GM19328 (cell line): ENCODE data around the gene TMEM143.
"Not testable (repeated sequence)": the region's sequence is repeated elsewhere in the genome, so short reads cannot be mapped to it uniquely, and the experiment has no call there.

Source experiments
- ATAC-seq: cut with Tn5 transposase; IDR thresholded peaks from one replicate; pipeline ENCODE4 v1.9.1; 2021; ENCODE audit warnings: mild to moderate bottlenecking, moderate library complexity; ENCODE audit not compliant: unreplicated experiment

Gene TMEM143

GRCh38 chr19:48363810-48364597, at the start of gene TMEM143, which contains the start of gene SYNGR4:
Gene TMEM143 (minus strand): TSS chr19:48363940. CDS start chr19:48363920, 20 bp downstream.
Gene SYNGR4 (plus strand): TSS chr19:48364367. CDS start chr19:48365843, 1,476 bp downstream.
- peak; percentile 83 for ATAC-seq

GRCh38 chr19:48405850-48406249, 42.1 kb upstream of the TMEM143 start:
- no peak for ATAC-seq

GRCh38 chr19:48405010-48405659, 41.4 kb upstream of the TMEM143 start:
- no peak for ATAC-seq

GRCh38 chr19:48403606-48404005, 39.9 kb upstream of the TMEM143 start:
- ATAC-seq: no peak

GRCh38 chr19:48401287-48401686, 37.5 kb upstream of the TMEM143 start:
- ATAC-seq: no peak

- ATAC-seq: no peak
Observed at GRCh38 chr19:48400018-48400742, 36.4 kb upstream of the TMEM143 start.

GRCh38 chr19:48398375-48399235, 34.9 kb upstream of the TMEM143 start:
- peak; percentile 49 for ATAC-seq

GRCh38 chr19:48398102-48398374, 34.3 kb upstream of the TMEM143 start:
- ATAC-seq: no peak

GRCh38 chr19:48397263-48398101, 33.7 kb upstream of the TMEM143 start:
- no peak for ATAC-seq

- no peak for ATAC-seq
Observed at GRCh38 chr19:48396824-48397176, 33.1 kb upstream of the TMEM143 start.

- no peak for ATAC-seq
Observed at GRCh38 chr19:48396016-48396823, 32.5 kb upstream of the TMEM143 start.

GRCh38 chr19:48395499-48395898, 31.8 kb upstream of the TMEM143 start:
- no peak for ATAC-seq

GRCh38 chr19:48395170-48395455, 31.4 kb upstream of the TMEM143 start:
- ATAC-seq: no peak

- ATAC-seq: no peak
Observed at GRCh38 chr19:48394331-48395169, 30.8 kb upstream of the TMEM143 start.

GRCh38 chr19:48393559-48394330, 30.0 kb upstream of the TMEM143 start, which contains the start of gene GRIN2D:
Gene GRIN2D (plus strand): TSS chr19:48393668. CDS start chr19:48398393, 4,725 bp downstream.
- ATAC-seq: no peak

GRCh38 chr19:48392860-48393558, 29.3 kb upstream of the TMEM143 start:
- ATAC-seq: no peak

GRCh38 chr19:48392006-48392344, 28.2 kb upstream of the TMEM143 start:
- not testable (repeated sequence) for ATAC-seq
